ENCODE measurements around the gene NT5E. TPM values are rescaled to one million over a fixed set of nuclear protein-coding genes. Genes with fewer than 3 reads are reported as not detected.

NT5E gene
- total RNA-seq, 2 experiments from 2014 or later, result not detected

GRCh38 chr6:85544776-85545175 lies 94.9 kb downstream of the NT5E start:
- no peak for DNase-seq (ENCODE audit: low spot score)
- intact Hi-C loops (cut with micrococcal nuclease; ENCODE audit: unreplicated experiment), result no loop called here
- Histone ChIP-seq H3K9me3 (ENCODE audit: low read length) (no peaks in the 10 kb centered on the region), H3K27ac (ENCODE audit: low read depth, low read length, poor library complexity, severe bottlenecking) (no peak overlapping the region), H3K4me1 (ENCODE audit: insufficient read depth, low read length, poor library complexity, severe bottlenecking) (no peaks in the 10 kb centered on the region), H3K9me2 (ENCODE audit: insufficient read depth, low read length) (no peaks in the 10 kb centered on the region), H3K36me3 (ENCODE audit: insufficient read depth, low read length) (peaks cover 60% of the 10 kb centered on the region), H3K4me2 (ENCODE audit: low read length) (no peak overlapping the region), H3K4me3 (ENCODE audit: low read depth, low read length, poor library complexity, severe bottlenecking) (no peak overlapping the region), H2AFZ (ENCODE audit: low read length) (no peak overlapping the region), H3K79me2 (ENCODE audit: insufficient read depth, low read depth, low read length) (no peaks in the 10 kb centered on the region), H4K20me1 (ENCODE audit: insufficient read depth, low read length) (no peaks in the 10 kb centered on the region)
- BruUV-seq (replicated peaks), result no TSS peak
- POLR2A ChIA-PET, result no interaction called here
- CTCF ChIA-PET (ENCODE audit: unreplicated experiment), result no interaction called here
- no peak for TF ChIP-seq EZH2phosphoT487 (IDR thresholded peaks at IDR 0.05; ENCODE audit: borderline replicate concordance, low read depth, low read length)
- no peak for TF ChIP-seq CTCF (conservative IDR thresholded peaks at IDR 0.05; ENCODE audit: low read length)

Other genes with a start within 250 kb of the NT5E start
- gene SNX14, start 143.8 kb downstream of the NT5E start, total RNA-seq (2014; rRNA removed; shearing (Covaris generic)), result 73.4 and 86.0 TPM in 2 replicates
- gene SNX14, start 143.8 kb downstream of the NT5E start, total RNA-seq (2022), result 70.1 and 75.3 TPM in 2 replicates
- gene SYNCRIP, start 192.8 kb downstream of the NT5E start, total RNA-seq (2014; rRNA removed; shearing (Covaris generic)), result 73.5 and 80.9 TPM in 2 replicates
- gene SYNCRIP, start 192.8 kb downstream of the NT5E start, total RNA-seq (2022), result 167 and 188 TPM in 2 replicates